Left lung (tissue), 10 donors: ENCODE measurements around the gene GRK1. TPM values are rescaled to one million over a fixed set of nuclear protein-coding genes. Genes with fewer than 3 reads are reported as not detected.

Experiments
- ATAC-seq: fragments of 200-7000 bp; cut with Tn5 transposase; one replicate; pipeline ENCODE4 v1.9.1; 2020; ENCODE audit warnings: moderate library complexity
- DNase-seq, 4 donors: peaks; one replicate each; pipeline ENCODE4 v3.0.0-alpha.2; 2013 to 2020
- H3K27ac ChIP-seq, 2 donors: fragments of 200-600 bp; sonication (generic) in 1 of 2; one replicate each; pipeline versions ENCODE4 v1.5.0 to v1.8.0; 2020 to 2021
- H3K27me3 ChIP-seq, 2 donors: fragments of 200-600 bp; sonication (generic) in 1 of 2; one replicate each; pipeline versions ENCODE4 v1.5.0 to v1.8.0; 2020 to 2021
- H3K36me3 ChIP-seq, 2 donors: fragments of 200-600 bp; sonication (generic) in 1 of 2; one replicate each; pipeline versions ENCODE4 v1.5.0 to v1.8.0; 2020 to 2021
- H3K4me1 ChIP-seq, 2 donors: fragments of 200-600 bp; one replicate each; pipeline ENCODE4 v1.8.0; 2021
- H3K4me3 ChIP-seq, 2 donors: fragments of 200-600 bp; sonication (generic) in 1 of 2; one replicate each; pipeline versions ENCODE4 v1.5.0 to v1.8.0; 2020 to 2021; ENCODE audit warnings: mild to moderate bottlenecking in 1 of 2
- H3K9me3 ChIP-seq, 2 donors: fragments of 200-600 bp; sonication (generic) in 1 of 2; one replicate each; pipeline versions ENCODE4 v1.5.0 to v1.8.0; 2020 to 2021
- intact Hi-C, 2 donors: fragments of 100-400 bp; cut with DNase I; formaldehyde crosslinking; loops; one replicate each; pipeline versions ENCODE4 v1.11.2 to v1.14.2; 2022
- polyA plus RNA-seq, 6 donors: library from polyadenylated mRNA; unstranded; fragments of 120-200 nt; gene quantifications; one replicate each; pipeline ENCODE4 v1.2.1, GENCODE V29; 2013; ENCODE audit not compliant: insufficient read length in 6 of 6
- total RNA-seq, 2 donors: library from RNA; stranded (reverse); fragmentation: NEBNext Ultra II Directional; extraction: Animal tissue kit (Norgen Biotek cat#: 25700); gene quantifications; one replicate each; pipeline ENCODE4 v1.2.1, GENCODE V29; 2021
- TF ChIP-seq, protein P1 (sequence below), 2 donors: fragments of 200-600 bp; sonication (generic) in 1 of 2; IDR thresholded peaks; one replicate each; pipeline versions ENCODE4 v1.5.0 to v1.8.0; 2021; ENCODE audit warnings: antibody characterized with exemption in 2 of 2
- donor health status: DM: no; HTN: yes; CAD: no.
- donor health status: DM: no; HTN: no; CAD: no.

GRK1 gene
- total and polyA plus RNA-seq, 8 donors: 0.21 to 3.1 (median 1.2) TPM; not detected in 1

DNA sequence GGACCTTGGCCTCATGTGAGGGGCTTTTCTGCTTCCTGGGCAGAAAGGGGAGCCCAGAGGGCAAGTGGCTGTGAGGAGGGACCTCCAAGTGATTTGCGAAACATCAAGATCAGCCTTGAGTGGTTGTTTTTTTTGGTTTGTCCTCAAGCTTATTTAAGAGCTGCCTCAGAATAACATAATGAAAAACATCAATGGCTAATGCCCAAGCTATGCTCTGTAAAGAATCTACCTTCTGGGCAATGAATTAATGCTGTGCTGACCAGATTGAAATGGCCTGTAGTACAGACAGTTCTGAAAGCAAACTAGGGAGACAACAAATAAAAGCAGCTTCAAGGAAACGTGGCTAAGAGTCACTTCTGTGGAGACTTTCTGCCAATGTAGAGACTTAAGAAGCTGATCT is 100.3 kb downstream of the GRK1 start:
- DNase-seq: no peak
- TF ChIP-seq, protein P1, sequence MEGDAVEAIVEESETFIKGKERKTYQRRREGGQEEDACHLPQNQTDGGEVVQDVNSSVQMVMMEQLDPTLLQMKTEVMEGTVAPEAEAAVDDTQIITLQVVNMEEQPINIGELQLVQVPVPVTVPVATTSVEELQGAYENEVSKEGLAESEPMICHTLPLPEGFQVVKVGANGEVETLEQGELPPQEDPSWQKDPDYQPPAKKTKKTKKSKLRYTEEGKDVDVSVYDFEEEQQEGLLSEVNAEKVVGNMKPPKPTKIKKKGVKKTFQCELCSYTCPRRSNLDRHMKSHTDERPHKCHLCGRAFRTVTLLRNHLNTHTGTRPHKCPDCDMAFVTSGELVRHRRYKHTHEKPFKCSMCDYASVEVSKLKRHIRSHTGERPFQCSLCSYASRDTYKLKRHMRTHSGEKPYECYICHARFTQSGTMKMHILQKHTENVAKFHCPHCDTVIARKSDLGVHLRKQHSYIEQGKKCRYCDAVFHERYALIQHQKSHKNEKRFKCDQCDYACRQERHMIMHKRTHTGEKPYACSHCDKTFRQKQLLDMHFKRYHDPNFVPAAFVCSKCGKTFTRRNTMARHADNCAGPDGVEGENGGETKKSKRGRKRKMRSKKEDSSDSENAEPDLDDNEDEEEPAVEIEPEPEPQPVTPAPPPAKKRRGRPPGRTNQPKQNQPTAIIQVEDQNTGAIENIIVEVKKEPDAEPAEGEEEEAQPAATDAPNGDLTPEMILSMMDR (IDR thresholded peaks at IDR 0.05): no peak
- Histone ChIP-seq H3K4me3 (no peak overlapping the region), H3K36me3 (no peaks in the 10 kb centered on the region), H3K27ac (no peak overlapping the region), H3K9me3 (no peaks in the 10 kb centered on the region), H3K4me1 (peaks cover 0 to 2% of the 10 kb centered on the region in 2 donors), H3K27me3 (peaks cover 3 to 15% of the 10 kb centered on the region in 2 donors)
- no peak for ATAC-seq
- intact Hi-C loops: no loop called here

DNA sequence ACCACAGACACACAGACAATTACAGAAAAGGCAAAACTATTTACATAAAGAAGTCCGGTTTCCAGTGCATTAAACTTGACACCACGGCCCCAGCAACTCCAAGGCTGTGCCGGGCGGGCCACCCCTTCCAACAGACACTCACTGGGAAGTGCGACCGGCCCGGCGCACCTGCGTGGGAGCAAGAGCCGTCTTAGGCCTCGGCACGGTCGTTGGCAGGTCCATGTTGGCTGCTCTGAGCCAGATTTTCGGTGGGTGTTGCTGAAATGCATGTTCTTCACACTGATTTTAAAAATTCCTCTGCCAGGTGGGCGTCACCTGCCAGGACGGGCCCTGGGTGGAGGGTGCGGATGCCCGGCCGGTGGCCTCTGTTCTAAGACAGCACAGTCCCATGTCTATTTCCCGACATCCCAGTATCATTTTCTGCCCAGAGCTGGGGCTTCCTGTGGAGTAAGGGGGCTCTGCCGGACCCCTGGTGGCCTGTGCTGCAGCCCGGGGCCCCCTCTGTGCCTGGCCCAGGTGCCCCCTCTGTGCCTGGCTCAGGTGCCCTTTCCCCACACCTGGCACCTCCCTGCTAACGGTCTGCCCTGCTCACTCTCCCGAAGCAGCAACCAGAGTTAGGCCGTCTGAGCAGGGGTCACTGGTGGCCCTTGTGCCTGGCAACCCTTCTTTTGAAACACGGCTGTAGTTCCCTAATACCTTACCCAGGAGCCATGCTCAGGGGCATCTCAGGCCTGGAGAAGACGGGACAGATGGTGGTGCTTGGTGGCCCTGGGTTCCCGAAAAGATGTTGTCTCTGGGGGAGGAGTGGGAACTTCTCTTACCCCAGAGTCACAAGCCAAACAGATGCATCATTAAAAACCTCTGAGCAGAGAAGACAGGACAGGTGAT is 101.2 kb downstream of the GRK1 start:
- TF ChIP-seq, protein P1 (IDR thresholded peaks at IDR 0.05): no peak
- Histone ChIP-seq H3K36me3 (no peaks in the 10 kb centered on the region), H3K4me3 (no peak overlapping the region), H3K9me3 (no peaks in the 10 kb centered on the region), H3K27ac (no peak overlapping the region), H3K27me3 (peaks cover 0 to 6% of the 10 kb centered on the region in 2 donors), H3K4me1 (peaks cover 0 to 3% of the 10 kb centered on the region in 2 donors)
- ATAC-seq (no peak), DNase-seq (no peak)
- intact Hi-C loops: no loop called here

DNA sequence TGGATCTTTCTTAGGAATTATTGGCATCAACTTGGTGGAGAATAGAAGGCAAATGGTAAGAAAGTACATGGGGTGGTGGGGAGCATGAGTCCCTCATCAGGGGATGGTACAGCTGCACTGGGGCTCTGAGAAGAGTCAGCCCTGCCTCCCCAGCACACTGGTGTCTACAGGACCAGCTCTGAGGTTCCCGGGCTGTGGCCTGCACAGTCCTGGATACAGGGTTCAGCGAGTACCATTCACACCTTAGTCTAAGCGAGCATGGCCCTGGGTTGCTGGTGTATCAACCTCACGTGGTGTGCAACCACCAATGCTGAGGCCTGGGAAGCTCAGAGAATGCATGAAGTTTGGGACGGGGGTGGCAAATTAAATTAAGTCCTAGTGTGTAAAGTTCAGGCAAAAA is 102.1 kb downstream of the GRK1 start:
- Histone ChIP-seq H3K4me1 (peaks cover 0 to 3% of the 10 kb centered on the region in 2 donors), H3K4me3 (no peak overlapping the region), H3K36me3 (no peaks in the 10 kb centered on the region), H3K9me3 (no peaks in the 10 kb centered on the region), H3K27me3 (no peaks in the 10 kb centered on the region), H3K27ac (no peak overlapping the region)
- DNase-seq (no peak), ATAC-seq (no peak)
- intact Hi-C loops: no loop called here
- TF ChIP-seq, protein P1 (IDR thresholded peaks at IDR 0.05): no peak

DNA sequence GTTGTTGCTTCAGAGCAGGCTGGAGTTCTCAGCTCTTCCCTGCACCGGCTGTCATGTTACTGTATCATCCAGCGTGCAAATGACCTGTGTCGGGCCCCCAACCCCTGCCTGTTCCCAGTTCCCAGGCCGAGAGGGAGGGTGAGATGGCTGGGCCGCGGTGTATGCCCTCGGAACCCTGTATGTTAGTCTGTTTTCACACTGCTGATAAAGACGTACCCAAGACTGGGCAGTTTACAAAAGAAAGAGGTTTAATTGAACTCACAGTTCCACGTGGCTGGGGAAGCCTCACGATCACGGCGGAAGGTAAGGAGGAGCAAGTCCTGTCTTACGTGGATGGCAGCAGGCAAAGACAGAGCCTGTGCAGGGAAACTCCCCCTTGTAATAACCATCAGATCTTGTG is 102.9 kb downstream of the GRK1 start:
- Histone ChIP-seq H3K27me3 (no peaks in the 10 kb centered on the region), H3K9me3 (no peaks in the 10 kb centered on the region), H3K27ac (no peak overlapping the region), H3K4me1 (peaks cover 0 to 3% of the 10 kb centered on the region in 2 donors), H3K4me3 (no peak overlapping the region), H3K36me3 (no peaks in the 10 kb centered on the region)
- DNase-seq (no peak), ATAC-seq (no peak)
- TF ChIP-seq, protein P1 (IDR thresholded peaks at IDR 0.05): no peak
- intact Hi-C loops: no loop called here

DNA sequence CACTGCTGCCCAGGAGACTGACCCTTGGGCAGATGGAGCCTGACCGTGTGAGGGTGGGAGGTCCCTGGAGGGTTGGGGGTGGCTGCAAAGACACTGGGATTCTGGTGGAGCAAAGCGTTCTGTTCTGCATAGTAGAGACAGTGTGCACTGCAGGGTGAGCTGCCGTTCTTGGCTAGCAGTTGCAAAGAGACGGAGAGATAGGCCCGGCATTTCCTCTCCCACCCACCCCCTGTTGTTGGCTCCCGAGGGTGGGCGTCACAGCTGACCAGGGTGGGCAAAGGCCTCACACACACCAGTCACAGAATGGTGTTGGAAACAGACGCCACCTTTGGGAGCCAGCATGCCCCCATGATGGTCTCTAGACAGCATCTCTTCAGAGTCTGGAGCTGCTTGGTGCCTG is 103.4 kb downstream of the GRK1 start:
- H3K4me1 ChIP-seq: peaks cover 0 to 3% of the 10 kb centered on the region in 2 donors
- no peak overlapping the region for H3K27ac ChIP-seq
- no peak overlapping the region for H3K4me3 ChIP-seq
- H3K9me3 ChIP-seq: no peaks in the 10 kb centered on the region
- no peak for DNase-seq
- peaks cover 0 to 1% of the 10 kb centered on the region in 2 donors for H3K27me3 ChIP-seq
- TF ChIP-seq, protein P1 (IDR thresholded peaks at IDR 0.05): no peak
- ATAC-seq: no peak
- intact Hi-C loops: no loop called here
- no peaks in the 10 kb centered on the region for H3K36me3 ChIP-seq
